Amniotic epithelial cell (primary cell): ENCODE results near the gene FANK1.
"Not testable (repeated sequence)": the region's sequence is repeated elsewhere in the genome, so short reads cannot be mapped to it uniquely, and the experiment has no call there.

Experiments used
- DNase-seq: peaks from one replicate; pipeline ENCODE4 v3.0.0-alpha.2; 2010; ENCODE audit warnings: low read depth

FANK1 gene

GRCh38 chr10:125889441-125889840 is 6.9 kb upstream of the FANK1 start:
- DNase-seq: not testable (repeated sequence)

DNA sequence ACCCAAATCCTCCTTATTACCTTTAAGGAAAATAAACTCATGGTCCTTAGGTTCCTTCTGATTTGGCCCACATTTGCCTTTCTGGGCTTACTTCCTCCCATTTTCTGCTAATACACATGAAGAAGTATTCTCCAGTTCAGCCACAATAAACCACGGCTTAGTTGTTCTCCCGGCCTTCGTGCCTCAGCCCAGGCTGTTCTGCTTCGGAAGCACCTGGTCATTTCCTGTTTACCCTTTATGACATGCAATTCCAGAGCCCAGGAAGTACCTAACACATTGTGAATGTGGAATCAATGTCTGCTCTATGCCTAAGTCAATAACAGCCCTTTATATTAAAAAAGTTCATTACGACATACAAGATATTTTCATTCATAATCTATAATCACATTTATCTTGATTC is 4.0 kb upstream of the FANK1 start:
- DNase-seq: not testable (repeated sequence)

DNA sequence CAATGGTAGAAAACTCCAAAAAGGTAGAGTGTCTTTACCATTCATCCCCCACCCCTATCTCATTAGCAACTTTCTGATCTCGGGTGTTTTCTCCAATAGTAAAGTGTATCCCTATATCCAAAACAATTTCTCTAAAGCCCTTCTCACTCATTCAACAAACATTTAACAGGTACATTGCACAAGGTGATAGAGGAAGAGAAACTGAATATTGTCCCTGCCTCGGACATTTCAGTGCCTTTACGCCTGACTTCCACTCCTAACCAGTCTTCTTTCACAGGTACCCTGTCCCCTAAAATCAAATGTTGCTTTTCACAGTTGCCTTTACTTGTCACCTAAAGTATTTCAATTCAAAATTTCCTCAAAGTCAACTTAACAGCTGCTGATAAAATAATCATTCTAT is 2.2 kb upstream of the FANK1 start:
- not testable (repeated sequence) for DNase-seq

DNA sequence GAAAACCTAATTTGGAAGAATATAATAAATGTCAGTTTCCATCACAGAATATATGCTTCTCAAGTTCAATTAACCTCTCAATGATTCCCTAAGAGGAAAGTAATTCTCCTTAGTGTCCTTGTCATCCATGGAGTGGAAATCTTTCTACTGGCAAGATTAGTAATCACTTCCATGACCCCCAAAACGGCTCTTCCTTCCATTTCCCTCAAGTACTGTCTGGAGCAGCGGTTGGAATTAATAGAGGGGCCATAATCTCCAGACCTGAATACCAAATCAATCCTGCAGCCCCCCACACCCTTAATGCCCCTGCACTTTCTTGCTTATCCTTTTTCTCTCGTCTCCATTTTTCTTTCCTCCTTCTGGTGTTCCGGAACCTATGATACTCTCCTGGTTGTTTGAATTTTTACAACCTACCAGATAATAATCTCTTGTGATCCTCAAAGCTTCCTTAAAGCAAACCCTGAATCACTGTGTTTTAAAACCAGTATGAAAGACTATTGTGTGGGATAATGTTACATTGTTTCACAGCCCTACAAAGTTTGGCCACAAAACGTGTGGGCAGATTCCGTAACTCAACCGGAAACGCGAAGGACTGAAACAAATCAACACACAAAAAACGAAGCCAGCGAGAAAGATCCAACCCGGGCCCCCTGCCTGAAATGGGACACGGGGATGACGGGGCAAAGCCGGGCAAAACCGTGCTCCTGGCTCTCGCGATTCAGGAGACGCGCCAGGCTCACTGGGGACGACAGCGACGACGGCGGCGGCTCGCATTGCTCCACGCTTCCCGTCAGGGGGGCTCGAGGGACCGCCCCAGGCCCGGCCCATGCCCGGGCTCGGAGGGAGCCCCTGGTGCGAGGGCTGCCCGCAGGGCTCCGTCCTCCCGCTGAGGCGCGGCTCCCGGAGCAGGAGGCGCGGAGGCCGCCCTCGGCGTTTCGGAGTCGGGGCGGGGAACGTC is 955 bp upstream of the FANK1 start:
- peak; percentile 38 for DNase-seq

- DNase-seq: not testable (repeated sequence)
These were observed 953 bp downstream of the FANK1 start for GRCh38 chr10:125897317-125897716.

- DNase-seq: peak; percentile 53
These were observed 4.6 kb downstream of the FANK1 start for GRCh38 chr10:125900963-125901362.

GRCh38 chr10:125903135-125903640 is 6.8 kb downstream of the FANK1 start:
- peak; percentile 44 for DNase-seq

DNA sequence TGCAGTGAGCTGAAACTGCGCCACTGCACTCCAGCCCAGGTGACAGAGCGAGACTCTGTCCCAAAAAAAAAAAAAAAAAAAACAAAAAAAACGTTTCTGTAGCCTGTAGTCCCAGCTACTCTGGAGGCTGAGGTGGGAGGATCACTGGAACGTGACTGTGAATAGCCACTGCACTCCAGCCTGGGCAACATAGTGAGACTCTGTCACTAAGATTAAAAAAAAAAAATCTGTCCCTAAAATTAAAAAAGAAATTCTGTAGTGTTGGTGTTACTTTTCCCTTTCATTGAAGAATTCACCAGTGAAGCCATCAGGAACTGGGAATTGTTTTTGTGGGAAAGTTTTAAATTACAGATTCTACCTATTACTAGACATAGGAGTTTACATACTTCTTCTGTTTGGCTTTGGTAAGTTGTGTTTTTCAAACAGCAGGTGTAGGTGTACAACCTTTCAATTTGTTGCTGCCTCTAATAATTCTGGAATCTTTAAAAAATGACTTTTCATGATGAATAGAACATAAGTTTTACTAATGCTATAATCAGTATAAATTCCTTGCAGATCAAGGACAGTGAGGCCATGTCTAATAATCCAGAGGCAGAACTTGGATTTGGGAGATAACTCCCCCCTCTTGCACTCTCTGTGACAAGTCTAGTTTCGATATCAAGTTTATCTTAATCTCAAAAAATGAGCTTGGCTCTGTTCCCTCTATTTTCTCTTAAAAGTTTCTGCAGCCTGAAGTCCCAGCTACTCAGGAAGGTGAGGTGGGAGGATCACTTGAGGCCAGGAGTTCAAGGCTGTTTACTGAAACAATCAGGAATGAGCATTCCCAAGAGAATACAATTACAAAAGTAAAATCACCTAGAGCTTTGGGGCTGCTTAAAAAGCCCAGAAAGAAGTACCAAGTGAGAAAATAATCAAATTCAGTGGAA is 9.0 kb downstream of the FANK1 start:
- DNase-seq: not testable (repeated sequence)

GRCh38 chr10:125907598-125907997 is 11.2 kb downstream of the FANK1 start:
- DNase-seq: not testable (repeated sequence)

- not testable (repeated sequence) for DNase-seq
These were observed 12.4 kb downstream of the FANK1 start for GRCh38 chr10:125908813-125909212.

DNA sequence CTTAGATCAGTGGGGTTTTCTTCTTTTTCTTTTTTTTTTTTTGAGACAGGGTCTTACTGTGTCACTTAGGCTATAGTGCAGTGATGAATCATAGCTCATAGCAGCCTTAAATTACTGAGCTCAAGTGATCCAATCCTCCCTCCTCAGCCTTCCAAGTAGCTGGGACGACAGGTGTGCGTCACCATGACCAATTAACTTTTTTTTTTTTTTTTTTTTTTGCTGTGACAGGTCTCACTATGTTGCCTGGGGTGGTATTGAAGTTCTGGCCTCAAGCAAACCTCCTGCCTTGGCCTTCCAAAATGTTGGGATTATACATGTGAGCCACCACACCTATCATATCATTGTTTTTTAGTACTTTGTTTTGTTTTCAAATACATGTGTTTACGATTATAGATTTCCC is 13.1 kb downstream of the FANK1 start:
- not testable (repeated sequence) for DNase-seq

GRCh38 chr10:125911145-125911544 is 14.8 kb downstream of the FANK1 start:
- no peak for DNase-seq

DNA sequence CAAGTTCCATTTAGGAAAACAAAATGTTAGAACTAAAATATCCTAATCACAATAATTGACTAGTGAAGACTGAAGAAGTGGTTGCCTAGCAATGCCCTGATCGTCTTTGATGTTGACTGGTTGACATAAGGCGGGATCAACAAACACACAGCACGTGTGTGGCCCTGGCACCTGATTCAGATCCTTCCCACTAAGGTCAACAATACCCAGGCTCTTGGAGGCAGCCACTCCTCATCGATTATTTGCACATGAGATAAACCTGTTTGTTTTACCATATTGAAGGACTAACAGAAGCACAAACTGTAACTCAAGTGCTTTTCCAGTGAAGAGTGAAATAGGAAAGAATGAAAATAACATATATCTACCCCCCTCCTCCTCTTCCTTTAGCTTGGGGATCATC is 15.6 kb downstream of the FANK1 start:
- DNase-seq: no peak

- not testable (repeated sequence) for DNase-seq
These were observed 16.9 kb downstream of the FANK1 start for GRCh38 chr10:125913277-125913676.

DNA sequence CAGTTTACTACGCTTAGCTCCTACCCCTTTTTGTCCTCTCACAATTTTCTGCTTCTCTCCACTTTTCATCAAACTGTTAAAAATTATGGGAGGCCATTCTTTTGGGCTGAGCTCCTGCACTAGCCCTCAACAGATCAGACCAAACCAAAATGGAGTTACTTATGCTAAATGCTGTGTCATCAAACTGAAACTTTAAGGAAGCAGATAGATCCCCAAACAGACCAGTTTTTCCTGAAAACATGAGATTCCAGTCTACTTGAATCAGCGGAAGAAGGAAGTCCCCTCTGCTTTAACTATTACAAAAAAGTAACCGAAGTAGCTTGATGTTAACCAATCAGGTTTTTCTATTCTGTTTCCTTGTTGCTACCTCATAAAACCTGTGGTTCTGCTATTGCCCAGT is 20.6 kb downstream of the FANK1 start:
- DNase-seq: no peak

GRCh38 chr10:125917704-125918361 is 21.5 kb downstream of the FANK1 start:
- not testable (repeated sequence) for DNase-seq

- not testable (repeated sequence) for DNase-seq
These were observed 25.4 kb downstream of the FANK1 start for GRCh38 chr10:125921643-125922306.

DNA sequence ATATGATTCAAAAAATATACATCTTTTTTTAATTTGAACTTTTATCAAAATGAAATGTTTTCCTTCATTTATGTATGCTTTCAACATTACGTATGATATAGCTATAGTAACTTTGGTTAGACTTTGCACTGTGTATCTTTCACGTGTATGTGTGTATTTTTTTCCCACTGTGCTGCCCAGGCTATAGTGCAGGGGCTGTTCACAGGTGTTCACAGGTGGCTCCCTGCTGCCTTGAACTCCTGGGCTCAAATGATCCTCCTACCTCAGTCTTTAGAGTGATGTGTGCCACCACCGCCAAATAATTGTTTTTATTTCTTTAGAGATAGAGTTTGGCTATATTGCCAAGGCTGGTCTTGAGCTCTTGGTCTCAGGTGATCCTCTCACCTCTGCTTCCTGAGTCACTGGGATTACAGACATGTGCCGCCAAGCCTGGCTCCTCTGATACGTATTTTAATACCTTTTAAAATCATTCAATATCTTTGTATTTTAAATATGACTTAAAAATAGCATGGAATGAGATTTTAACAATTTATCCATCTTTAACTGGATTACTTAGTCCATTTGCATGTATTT is 29.0 kb downstream of the FANK1 start:
- no peak for DNase-seq

- DNase-seq: no peak
These were observed 29.9 kb downstream of the FANK1 start for GRCh38 chr10:125926247-125926646.

DNA sequence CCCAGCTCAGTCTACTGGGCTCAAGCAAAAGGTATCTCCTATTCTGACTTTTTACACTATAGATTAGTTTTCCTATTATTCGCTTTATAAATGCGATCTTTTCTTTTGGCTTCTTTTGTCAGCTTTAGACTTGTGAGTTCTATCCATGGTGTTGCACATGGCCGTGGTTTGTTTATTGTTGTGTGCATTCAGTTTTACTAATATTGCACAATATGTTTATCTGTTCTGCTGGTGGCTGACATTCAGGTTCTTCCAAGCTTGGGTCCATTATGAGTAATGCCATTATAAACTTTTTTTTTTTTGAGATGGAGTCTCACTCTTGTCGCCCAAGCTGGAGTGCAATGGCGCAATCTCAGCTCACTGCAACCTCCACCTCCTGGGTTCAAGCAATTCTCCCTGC is 30.9 kb downstream of the FANK1 start:
- not testable (repeated sequence) for DNase-seq
